ENCODE results near the gene OR5B21. TPM values are rescaled to one million over a fixed set of nuclear protein-coding genes. Genes with fewer than 3 reads are reported as not detected.

Gene OR5B21
- total RNA-seq, 1 experiment from 2014 or later = not detected

- H3K23ac ChIP-seq (ENCODE audit: insufficient read length, low read depth, low read length) = no peak overlapping the region
- no peak overlapping the region for H2BK15ac ChIP-seq (ENCODE audit: low read depth, low read length)
- H2AFZ ChIP-seq (ENCODE audit: low read length) = no peak overlapping the region
- H3K36me3 Mint-ChIP-seq (ENCODE audit: insufficient read depth in 1 of 3, low read depth in 3 of 3) = no peaks in the 10 kb centered on the region; a peak in 1 of 7 replicates
- no peaks in the 10 kb centered on the region for H3K79me2 ChIP-seq (ENCODE audit: insufficient read depth, low read length)
- no peak overlapping the region for H3K27ac ChIP-seq (ENCODE audit: insufficient read length, low read depth, low read length)
- H3K4me2 ChIP-seq (ENCODE audit: insufficient read depth, insufficient read length, low read length) = no peak overlapping the region
- no peak overlapping the region for H3K4ac ChIP-seq (ENCODE audit: low read depth, low read length)
- H4K8ac ChIP-seq (replicated peaks; ENCODE audit: insufficient read length, low read depth, low read length) = no peak overlapping the region
- no peaks in the 10 kb centered on the region for H3K27me3 Mint-ChIP-seq (ENCODE audit: low read depth)
- TF ChIP-seq CTCF (conservative IDR thresholded peaks at IDR 0.05) = no peak
- no peaks in the 10 kb centered on the region for H3K79me1 ChIP-seq (ENCODE audit: insufficient read depth, low read depth, low read length, poor library complexity, severe bottlenecking)
- H4K20me1 ChIP-seq (ENCODE audit: control insufficient read depth, insufficient read depth, insufficient read length) = no peaks in the 10 kb centered on the region
- H3K9me3 ChIP-seq (ENCODE audit: control insufficient read depth, low read depth, low read length) = no peaks in the 10 kb centered on the region
- no peak for DNase-seq
- no peak overlapping the region for H2BK120ac ChIP-seq (ENCODE audit: low read depth, low read length, poor library complexity, severe bottlenecking)
- no peak overlapping the region for H3K4me3 Mint-ChIP-seq
- H3K27me3 ChIP-seq (ENCODE audit: insufficient read depth, low read length) = no peaks in the 10 kb centered on the region
- no peak overlapping the region for H3K27ac Mint-ChIP-seq
- H3K9me3 Mint-ChIP-seq = no peaks in the 10 kb centered on the region
- H4K5ac ChIP-seq (ENCODE audit: insufficient read length, low read depth, low read length) = no peak overlapping the region
- H3K4me1 ChIP-seq (ENCODE audit: insufficient read depth, low read length) = no peaks in the 10 kb centered on the region; the same call in 1 of the 2 replicates
- H3K18ac ChIP-seq (ENCODE audit: insufficient read length, low read depth, low read length) = no peak overlapping the region
- H2BK12ac ChIP-seq (ENCODE audit: insufficient read length, low read depth, low read length) = no peak overlapping the region
- no peak overlapping the region for H3K56ac ChIP-seq (ENCODE audit: insufficient read length, low read depth, low read length)
- H2AK5ac ChIP-seq (ENCODE audit: insufficient read length, low read length) = no peak overlapping the region
- peaks cover 11 to 13% of the 10 kb centered on the region in 2 experiments for H3K4me1 Mint-ChIP-seq
- no CpG with 5 or more reads among the region's 1 CpG for WGBS (ENCODE audit: extremely low coverage, insufficient read length, low lambda C conversion rate)
- no peaks in the 10 kb centered on the region for H3K23me2 ChIP-seq (ENCODE audit: insufficient read length, low read depth, low read length, poor library complexity, severe bottlenecking)
- H3K9ac ChIP-seq (ENCODE audit: extremely low read depth, insufficient read length, low read length) = no peak overlapping the region
- H3K14ac ChIP-seq (ENCODE audit: insufficient read depth, low read length) = no peak overlapping the region
- no peak overlapping the region for H4K91ac ChIP-seq (ENCODE audit: insufficient read length, low read depth, low read length)
- no peak overlapping the region for H2BK5ac ChIP-seq (ENCODE audit: insufficient read length, low read length)
- H3T11ph ChIP-seq (ENCODE audit: low read length) = no peak overlapping the region
- H2BK20ac ChIP-seq (ENCODE audit: low read depth, low read length, poor library complexity, severe bottlenecking) = no peak overlapping the region
Observed at GRCh38 chr11:58509748-58510147, 1.8 kb upstream of the OR5B21 start.

Measured in H9 (cell line).